Neutrophil (primary cell): ENCODE results near the gene ASTN2.
"Not testable (repeated sequence)": the region's sequence is repeated elsewhere in the genome, so short reads cannot be mapped to it uniquely, and the experiment has no call there.

ENCODE experiments used
- H3K27ac ChIP-seq: fragments of 200-600 bp; sonication (generic); 2 replicates; pipeline ENCODE4 v1.5.1; 2016; ENCODE audit warnings: mild to moderate bottlenecking, moderate library complexity
- H3K27me3 ChIP-seq: fragments of 200-600 bp; sonication (generic); 2 replicates; pipeline ENCODE4 v1.6.0; 2016; ENCODE audit warnings: mild to moderate bottlenecking
- H3K36me3 ChIP-seq: fragments of 200-600 bp; sonication (generic); 2 replicates; pipeline ENCODE4 v1.5.1; 2017
- H3K4me1 ChIP-seq, 2 experiments: fragments of 200-600 bp in 1 of 2; sonication (generic) in 1 of 2; 1 replicate in 1 of 2; 2 replicates in 1 of 2; pipeline versions ENCODE4 v1.5.1 to v1.6.1; 2013 to 2016; ENCODE audit warnings: low read depth in 1 of 2, low read length in 1 of 2, mild to moderate bottlenecking in 1 of 2, moderate library complexity in 1 of 2; ENCODE audit not compliant: control insufficient read depth in 1 of 2, insufficient read depth in 1 of 2
- H3K4me3 ChIP-seq, 2 experiments: fragments of 200-600 bp in 1 of 2; sonication (generic) in 1 of 2; 1 replicate in 1 of 2; 2 replicates in 1 of 2; pipeline ENCODE4 v1.5.1; 2013 to 2016; ENCODE audit warnings: low read depth in 1 of 2, low read length in 1 of 2, mild to moderate bottlenecking in 1 of 2, moderate library complexity in 1 of 2
- H3K9me3 ChIP-seq: fragments of 200-600 bp; sonication (generic); 2 replicates; pipeline ENCODE4 v1.5.1; 2016
- TF ChIP-seq, protein P1 (sequence below): fragments of 200-600 bp; sonication (generic); IDR thresholded peaks from 2 replicates; pipeline ENCODE4 v1.5.1; 2016; ENCODE audit warnings: antibody characterized with exemption

ASTN2 gene

GRCh38 chr9:116692616-116693015 lies 722.2 kb downstream of the ASTN2 start:
- Histone ChIP-seq H3K27ac (no peak overlapping the region), H3K27me3 (peaks cover 22% of the 10 kb centered on the region), H3K4me3 (no peak overlapping the region), H3K36me3 (no peaks in the 10 kb centered on the region), H3K9me3 (no peaks in the 10 kb centered on the region), H3K4me1 (no peaks in the 10 kb centered on the region)
- TF ChIP-seq, protein P1, sequence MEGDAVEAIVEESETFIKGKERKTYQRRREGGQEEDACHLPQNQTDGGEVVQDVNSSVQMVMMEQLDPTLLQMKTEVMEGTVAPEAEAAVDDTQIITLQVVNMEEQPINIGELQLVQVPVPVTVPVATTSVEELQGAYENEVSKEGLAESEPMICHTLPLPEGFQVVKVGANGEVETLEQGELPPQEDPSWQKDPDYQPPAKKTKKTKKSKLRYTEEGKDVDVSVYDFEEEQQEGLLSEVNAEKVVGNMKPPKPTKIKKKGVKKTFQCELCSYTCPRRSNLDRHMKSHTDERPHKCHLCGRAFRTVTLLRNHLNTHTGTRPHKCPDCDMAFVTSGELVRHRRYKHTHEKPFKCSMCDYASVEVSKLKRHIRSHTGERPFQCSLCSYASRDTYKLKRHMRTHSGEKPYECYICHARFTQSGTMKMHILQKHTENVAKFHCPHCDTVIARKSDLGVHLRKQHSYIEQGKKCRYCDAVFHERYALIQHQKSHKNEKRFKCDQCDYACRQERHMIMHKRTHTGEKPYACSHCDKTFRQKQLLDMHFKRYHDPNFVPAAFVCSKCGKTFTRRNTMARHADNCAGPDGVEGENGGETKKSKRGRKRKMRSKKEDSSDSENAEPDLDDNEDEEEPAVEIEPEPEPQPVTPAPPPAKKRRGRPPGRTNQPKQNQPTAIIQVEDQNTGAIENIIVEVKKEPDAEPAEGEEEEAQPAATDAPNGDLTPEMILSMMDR, result no peak

DNA sequence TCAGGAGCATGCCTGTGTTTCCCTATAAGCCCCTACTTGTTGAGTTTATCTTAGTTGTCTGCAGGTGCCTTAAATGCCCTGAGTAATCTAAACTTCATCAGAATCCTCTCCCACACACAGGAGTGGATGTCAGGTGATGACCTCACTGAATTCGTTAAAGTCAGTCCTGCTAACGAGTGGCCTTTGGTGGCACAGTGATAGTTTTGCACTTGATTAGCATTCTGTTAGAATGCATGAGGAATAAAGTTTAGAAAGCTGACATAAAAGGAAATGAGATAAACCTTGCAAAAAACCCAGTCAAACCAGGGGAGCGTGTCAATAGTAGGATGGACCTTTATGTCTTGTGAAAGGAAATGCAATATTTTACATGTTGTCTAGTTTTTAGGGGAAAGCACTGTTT lies 723.2 kb downstream of the ASTN2 start:
- TF ChIP-seq, protein P1, result no peak
- H3K36me3 ChIP-seq, result no peaks in the 10 kb centered on the region
- no peak overlapping the region for H3K4me3 ChIP-seq
- no peaks in the 10 kb centered on the region for H3K4me1 ChIP-seq
- H3K27ac ChIP-seq, result no peak overlapping the region
- H3K9me3 ChIP-seq, result no peaks in the 10 kb centered on the region
- H3K27me3 ChIP-seq, result peaks cover 32% of the 10 kb centered on the region

GRCh38 chr9:116690805-116691204 lies 724.1 kb downstream of the ASTN2 start:
- not testable (repeated sequence) for H3K27ac ChIP-seq, H3K4me3 ChIP-seq, H3K9me3 ChIP-seq, H3K36me3 ChIP-seq, H3K4me1 ChIP-seq
- H3K27me3 ChIP-seq, result peaks cover 40% of the 10 kb centered on the region

DNA sequence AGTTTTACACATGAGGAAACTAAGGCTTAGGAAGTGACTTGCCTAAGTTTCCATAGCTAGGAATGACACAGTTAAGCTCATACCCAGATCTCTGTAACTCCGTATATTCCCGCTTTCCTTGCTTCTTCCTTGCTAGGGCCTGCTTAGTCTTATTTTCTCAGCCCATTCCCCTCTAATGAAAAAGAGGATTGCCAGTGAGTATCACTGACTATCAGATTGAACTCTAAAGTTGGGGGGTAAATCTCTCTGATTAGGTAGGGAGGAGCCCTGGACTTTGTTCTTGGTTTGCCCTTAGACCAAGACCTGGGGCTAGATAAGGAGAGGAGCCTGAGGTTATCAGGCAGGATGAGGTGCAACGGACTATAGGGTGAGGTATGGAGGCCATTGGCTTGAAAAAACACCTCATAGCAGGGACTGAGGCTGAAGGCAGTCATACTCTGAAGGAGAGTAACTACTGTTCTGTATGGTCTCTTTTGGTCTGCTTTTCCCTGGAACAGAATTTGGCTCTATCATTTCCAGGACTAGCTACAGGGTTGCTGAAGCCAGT lies 725.3 kb downstream of the ASTN2 start:
- Histone ChIP-seq H3K27me3 (peaks cover 53% of the 10 kb centered on the region), H3K27ac (no peak overlapping the region), H3K4me3 (no peak overlapping the region), H3K9me3 (no peaks in the 10 kb centered on the region), H3K4me1 (no peaks in the 10 kb centered on the region), H3K36me3 (no peaks in the 10 kb centered on the region)
- TF ChIP-seq, protein P1, result no peak

- Histone ChIP-seq H3K27ac (no peak overlapping the region), H3K9me3 (no peaks in the 10 kb centered on the region), H3K4me3 (no peak overlapping the region), H3K36me3 (no peaks in the 10 kb centered on the region), H3K27me3 (peaks cover 55% of the 10 kb centered on the region), H3K4me1 (no peaks in the 10 kb centered on the region)
- TF ChIP-seq, protein P1, result no peak
Observed at GRCh38 chr9:116688806-116689485, 725.9 kb downstream of the ASTN2 start.

DNA sequence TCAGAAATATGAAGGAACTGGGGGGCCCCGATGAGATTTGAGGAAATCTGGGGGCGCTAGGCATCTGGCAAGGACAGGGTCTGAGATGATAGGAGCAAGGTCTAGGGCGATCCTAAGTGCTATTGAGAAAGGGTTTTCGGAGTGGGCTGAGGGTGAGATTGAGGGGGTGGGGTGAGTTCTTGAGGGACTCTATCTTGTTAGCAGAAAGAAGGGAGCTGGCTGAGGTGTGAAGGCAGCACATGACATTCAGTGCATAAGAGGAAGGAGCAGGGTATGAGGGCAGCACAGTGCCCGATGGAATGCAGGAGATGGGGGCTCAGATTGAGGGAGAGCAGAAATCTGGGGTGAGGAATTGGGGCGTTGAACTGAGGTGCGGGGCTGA lies 727.1 kb downstream of the ASTN2 start:
- TF ChIP-seq, protein P1, result no peak
- Histone ChIP-seq H3K36me3 (no peaks in the 10 kb centered on the region), H3K9me3 (no peaks in the 10 kb centered on the region), H3K27ac (no peak overlapping the region), H3K4me1 (no peaks in the 10 kb centered on the region), H3K4me3 (no peak overlapping the region), H3K27me3 (peaks cover 55% of the 10 kb centered on the region)
